ENCODE results near the gene MICU1.

MICU1 gene

DNA sequence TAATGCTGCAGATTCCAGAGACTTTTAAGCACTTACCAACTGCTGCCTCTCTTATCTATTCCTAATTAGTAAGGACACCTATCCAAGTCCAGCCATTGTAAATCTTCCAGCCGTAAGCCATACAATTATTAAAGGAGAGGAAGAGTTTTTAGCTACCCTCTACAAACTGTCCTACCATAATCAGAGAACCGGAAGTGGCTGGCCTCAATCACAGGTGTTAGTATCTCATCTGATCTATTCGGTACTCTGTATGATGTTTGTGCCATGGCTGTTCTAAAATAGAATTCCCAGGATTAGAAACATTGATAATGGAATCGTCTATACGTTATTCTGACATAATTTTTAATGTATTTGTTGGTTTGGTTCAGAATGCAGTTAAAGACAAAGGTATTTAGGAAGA, 102.8 kb downstream of the MICU1 start:
- Mint-ChIP-seq H3K4me1 (ENCODE audit: low read depth) (no peaks in the 10 kb centered on the region), H3K9me3 (no peaks in the 10 kb centered on the region), H3K36me3 (ENCODE audit: low read depth) (peaks cover 2% of the 10 kb centered on the region), H3K4me3 (no peak overlapping the region), H3K27ac (no peak overlapping the region), H3K27me3 (ENCODE audit: low read depth) (no peaks in the 10 kb centered on the region)

DNA sequence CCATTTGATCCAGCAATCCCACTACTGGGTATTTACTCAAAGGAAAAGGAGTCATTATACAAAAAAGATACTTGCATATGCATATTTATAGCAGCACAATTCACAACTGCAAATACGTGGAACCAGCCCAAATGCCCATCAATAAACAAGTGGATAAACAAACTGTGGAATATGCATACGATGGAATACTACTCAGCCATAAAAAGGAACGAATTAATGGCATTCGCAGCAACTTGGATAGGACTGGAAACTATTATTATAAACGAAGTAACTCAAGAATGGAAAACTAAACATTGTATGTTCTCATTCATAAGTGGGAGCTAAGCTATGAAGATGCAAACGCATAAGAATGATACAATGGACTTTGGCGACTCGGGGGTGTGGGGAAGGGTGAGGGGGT, 108.6 kb downstream of the MICU1 start:
- H3K27ac Mint-ChIP-seq = no peak overlapping the region

DNA sequence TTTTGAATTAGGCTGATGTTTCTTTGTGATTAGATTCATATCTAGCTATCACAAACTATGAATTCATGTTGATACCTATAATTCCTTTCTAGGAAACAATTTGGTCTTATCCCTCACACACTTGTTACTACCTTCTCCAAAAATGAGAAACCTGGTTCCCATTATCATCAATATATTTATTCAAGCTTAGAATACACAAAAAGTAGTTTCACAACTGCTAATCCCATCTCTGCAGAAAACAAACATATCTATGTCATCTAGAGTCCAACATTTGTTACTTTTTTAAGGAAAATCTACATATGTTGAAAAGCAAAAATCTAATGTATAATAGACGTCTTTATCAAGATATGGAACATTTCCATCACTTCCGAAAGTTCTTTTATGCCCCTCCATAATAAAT, 110.4 kb downstream of the MICU1 start:
- H3K27ac Mint-ChIP-seq = no peak overlapping the region
- H3K4me3 Mint-ChIP-seq = no peak overlapping the region
- H3K9me3 Mint-ChIP-seq = peaks cover 25% of the 10 kb centered on the region
- H3K27me3 Mint-ChIP-seq (ENCODE audit: low read depth) = no peaks in the 10 kb centered on the region
- peaks cover 9% of the 10 kb centered on the region for H3K36me3 Mint-ChIP-seq (ENCODE audit: low read depth)
- peaks cover 7% of the 10 kb centered on the region for H3K4me1 Mint-ChIP-seq (ENCODE audit: low read depth)

More for the DNA sequence above, 108.6 kb downstream of the MICU1 start:
- Mint-ChIP-seq H3K4me1 (ENCODE audit: low read depth) (peaks cover 7% of the 10 kb centered on the region), H3K4me3 (no peak overlapping the region), H3K27me3 (ENCODE audit: low read depth) (no peaks in the 10 kb centered on the region), H3K36me3 (ENCODE audit: low read depth) (peaks cover 11% of the 10 kb centered on the region), H3K9me3 (peaks cover 25% of the 10 kb centered on the region)

DNA sequence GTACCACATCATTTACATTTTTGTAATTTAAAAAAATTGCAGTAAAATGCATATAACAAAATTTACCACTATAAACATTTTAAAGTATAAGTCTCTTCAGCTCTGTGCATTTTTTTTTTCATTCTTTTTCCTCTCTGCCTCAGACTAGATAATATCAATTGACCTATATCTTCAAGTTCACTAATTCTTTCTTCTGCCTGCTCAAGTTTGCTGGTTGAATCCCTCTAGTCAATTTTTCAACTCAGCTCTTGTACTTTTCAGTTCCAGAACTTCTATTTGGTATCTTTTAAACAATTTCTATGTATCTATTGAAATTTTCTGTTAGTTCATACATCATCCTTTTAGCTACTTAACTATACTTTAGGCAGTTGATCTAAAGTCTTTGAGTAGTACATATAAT, 112.0 kb downstream of the MICU1 start:
- Mint-ChIP-seq H3K27ac (no peak overlapping the region), H3K9me3 (peaks cover 25% of the 10 kb centered on the region), H3K27me3 (ENCODE audit: low read depth) (no peaks in the 10 kb centered on the region), H3K4me1 (ENCODE audit: low read depth) (peaks cover 7% of the 10 kb centered on the region), H3K36me3 (ENCODE audit: low read depth) (peaks cover 9% of the 10 kb centered on the region), H3K4me3 (no peak overlapping the region)

DNA sequence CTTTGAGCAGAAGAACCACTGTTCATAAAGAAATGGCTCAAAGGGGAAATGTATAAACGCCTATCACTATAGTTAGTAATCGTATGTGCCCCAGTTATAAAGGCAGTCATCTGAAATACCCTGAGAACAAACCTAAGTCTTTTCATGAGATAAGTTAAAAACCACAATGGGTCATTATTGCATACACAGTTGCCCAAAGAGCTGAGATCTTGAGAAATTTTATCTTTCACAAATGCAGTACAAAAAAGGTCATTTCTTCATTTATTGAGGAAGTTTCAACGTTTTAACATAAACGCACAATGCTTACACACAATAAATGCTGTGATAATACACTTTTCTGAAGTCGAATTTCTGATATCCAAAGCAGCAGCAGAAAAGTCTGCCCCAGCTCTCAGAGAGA, 114.4 kb downstream of the MICU1 start:
- H3K27ac Mint-ChIP-seq = no peak overlapping the region
- peaks cover 7% of the 10 kb centered on the region for H3K4me1 Mint-ChIP-seq (ENCODE audit: low read depth)
- H3K4me3 Mint-ChIP-seq = no peak overlapping the region
- H3K9me3 Mint-ChIP-seq = peaks cover 19% of the 10 kb centered on the region
- no peaks in the 10 kb centered on the region for H3K27me3 Mint-ChIP-seq (ENCODE audit: low read depth)
- H3K36me3 Mint-ChIP-seq (ENCODE audit: low read depth) = peaks cover 6% of the 10 kb centered on the region

DNA sequence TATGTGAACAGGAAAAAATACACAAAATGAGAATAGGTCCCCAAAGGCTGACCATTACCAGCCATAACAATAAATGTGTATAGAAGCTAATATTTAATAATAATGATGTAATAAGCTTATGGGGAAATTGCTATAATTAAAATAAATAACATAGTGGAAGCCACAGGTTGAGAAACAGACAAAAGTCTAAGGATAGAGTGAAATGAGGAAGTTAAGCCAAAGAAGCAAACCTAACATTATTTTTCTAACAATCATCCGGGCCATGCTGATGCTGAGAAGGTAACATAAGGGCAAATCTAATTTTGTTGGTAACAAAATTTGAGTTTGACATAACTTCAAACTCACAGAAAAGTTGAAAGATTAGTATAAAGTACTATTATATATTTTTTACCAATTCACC, 115.9 kb downstream of the MICU1 start:
- Mint-ChIP-seq H3K4me3 (no peak overlapping the region), H3K27me3 (ENCODE audit: low read depth) (no peaks in the 10 kb centered on the region), H3K9me3 (peaks cover 12% of the 10 kb centered on the region), H3K27ac (no peak overlapping the region), H3K4me1 (ENCODE audit: low read depth) (no peaks in the 10 kb centered on the region), H3K36me3 (ENCODE audit: low read depth) (peaks cover 11% of the 10 kb centered on the region)

DNA sequence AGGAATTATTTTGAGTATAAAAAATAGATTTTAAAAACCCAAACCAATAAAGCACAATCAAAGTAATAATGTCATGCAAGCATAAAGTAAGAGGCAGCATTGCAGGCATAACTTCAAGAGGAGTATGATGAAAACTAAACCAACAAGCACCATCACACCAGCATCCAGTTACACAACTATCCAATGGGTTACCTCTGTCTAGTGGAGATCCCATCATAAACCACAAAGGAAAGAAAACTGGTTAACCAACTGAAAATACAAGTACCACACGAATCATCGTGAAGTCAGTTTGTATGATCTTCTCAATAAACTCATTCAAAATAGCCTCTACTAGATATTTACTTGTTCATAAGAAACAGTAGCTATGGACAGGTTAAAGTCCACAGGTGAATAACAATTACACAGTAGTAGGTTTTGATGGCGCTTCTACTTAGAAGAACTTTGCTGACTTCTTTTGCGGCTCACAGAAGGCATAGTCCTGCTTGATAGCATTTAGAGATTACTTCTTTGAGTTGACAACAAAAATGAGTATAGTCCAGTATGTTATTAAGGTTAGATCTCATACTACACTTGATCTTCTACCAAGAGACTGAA, 116.6 kb downstream of the MICU1 start:
- Mint-ChIP-seq H3K36me3 (ENCODE audit: low read depth) (peaks cover 15% of the 10 kb centered on the region), H3K27ac (no peak overlapping the region), H3K4me3 (no peak overlapping the region), H3K4me1 (ENCODE audit: low read depth) (no peaks in the 10 kb centered on the region), H3K9me3 (peaks cover 10% of the 10 kb centered on the region), H3K27me3 (ENCODE audit: low read depth) (no peaks in the 10 kb centered on the region)

DNA sequence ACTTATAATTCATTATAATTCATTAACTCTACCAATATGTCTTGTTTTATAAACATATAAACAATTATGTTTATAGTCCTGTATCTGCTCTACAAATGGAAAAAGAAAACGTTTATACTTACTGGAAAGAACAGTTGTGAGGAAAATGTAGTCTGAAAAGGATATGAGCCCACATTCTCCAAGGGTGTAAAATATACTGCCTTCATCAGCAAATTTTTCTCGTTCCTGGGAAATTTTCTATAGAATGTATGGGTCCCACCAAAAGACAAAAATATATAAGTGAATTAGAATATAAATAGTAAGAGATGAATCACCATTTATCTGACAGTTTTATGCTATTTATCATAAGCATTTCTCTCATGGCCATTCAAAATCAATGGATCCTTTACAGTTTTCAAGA, 117.8 kb downstream of the MICU1 start:
- peaks cover 14% of the 10 kb centered on the region for H3K9me3 Mint-ChIP-seq
- H3K27ac Mint-ChIP-seq = no peak overlapping the region
- H3K27me3 Mint-ChIP-seq (ENCODE audit: low read depth) = no peaks in the 10 kb centered on the region
- H3K36me3 Mint-ChIP-seq (ENCODE audit: low read depth) = peaks cover 22% of the 10 kb centered on the region
- H3K4me3 Mint-ChIP-seq = no peak overlapping the region
- H3K4me1 Mint-ChIP-seq (ENCODE audit: low read depth) = peaks cover under 1% of the 10 kb centered on the region

DNA sequence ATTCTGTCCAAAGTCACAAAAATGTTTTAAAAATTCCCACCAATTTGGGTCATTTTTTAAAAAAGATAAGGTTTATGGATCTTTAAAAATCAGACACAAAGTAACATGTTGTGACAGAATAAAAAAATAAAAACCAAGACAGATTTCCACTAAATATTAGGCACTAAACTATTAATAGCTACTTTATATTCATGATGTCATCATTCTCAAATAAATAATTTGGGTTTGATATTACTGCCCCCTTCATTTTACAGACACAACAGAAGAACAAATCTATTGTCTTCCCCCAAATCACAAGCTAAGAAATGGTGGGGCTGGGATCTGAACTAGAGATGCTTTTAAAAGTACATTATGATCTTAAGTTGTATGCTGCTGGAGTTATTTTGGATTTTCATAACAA, 119.4 kb downstream of the MICU1 start:
- H3K27me3 Mint-ChIP-seq (ENCODE audit: low read depth) = no peaks in the 10 kb centered on the region
- peaks cover 17% of the 10 kb centered on the region for H3K9me3 Mint-ChIP-seq
- H3K27ac Mint-ChIP-seq = no peak overlapping the region
- H3K36me3 Mint-ChIP-seq (ENCODE audit: low read depth) = peaks cover 25% of the 10 kb centered on the region
- H3K4me1 Mint-ChIP-seq (ENCODE audit: low read depth) = peaks cover 5% of the 10 kb centered on the region
- no peak overlapping the region for H3K4me3 Mint-ChIP-seq

DNA sequence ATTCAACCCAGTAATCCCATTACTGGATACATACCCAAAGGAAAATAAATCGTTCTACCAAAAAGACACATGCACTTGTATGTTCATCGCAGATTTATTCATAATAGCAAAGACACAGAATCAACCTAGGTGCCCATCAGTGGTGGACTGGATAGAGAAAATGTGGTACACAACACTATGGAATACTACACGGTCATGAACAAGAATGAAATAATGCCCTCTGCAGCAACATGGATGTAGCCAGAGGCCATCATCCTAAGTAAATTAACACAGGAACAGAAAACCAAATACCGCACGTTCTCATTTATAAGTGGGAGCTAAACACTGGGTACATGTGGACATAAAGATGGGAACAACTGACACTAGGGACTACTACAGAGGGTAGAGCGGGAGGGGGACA, 120.4 kb downstream of the MICU1 start:
- Mint-ChIP-seq H3K27ac (no peak overlapping the region), H3K4me3 (no peak overlapping the region), H3K36me3 (ENCODE audit: low read depth) (peaks cover 25% of the 10 kb centered on the region)

DNA sequence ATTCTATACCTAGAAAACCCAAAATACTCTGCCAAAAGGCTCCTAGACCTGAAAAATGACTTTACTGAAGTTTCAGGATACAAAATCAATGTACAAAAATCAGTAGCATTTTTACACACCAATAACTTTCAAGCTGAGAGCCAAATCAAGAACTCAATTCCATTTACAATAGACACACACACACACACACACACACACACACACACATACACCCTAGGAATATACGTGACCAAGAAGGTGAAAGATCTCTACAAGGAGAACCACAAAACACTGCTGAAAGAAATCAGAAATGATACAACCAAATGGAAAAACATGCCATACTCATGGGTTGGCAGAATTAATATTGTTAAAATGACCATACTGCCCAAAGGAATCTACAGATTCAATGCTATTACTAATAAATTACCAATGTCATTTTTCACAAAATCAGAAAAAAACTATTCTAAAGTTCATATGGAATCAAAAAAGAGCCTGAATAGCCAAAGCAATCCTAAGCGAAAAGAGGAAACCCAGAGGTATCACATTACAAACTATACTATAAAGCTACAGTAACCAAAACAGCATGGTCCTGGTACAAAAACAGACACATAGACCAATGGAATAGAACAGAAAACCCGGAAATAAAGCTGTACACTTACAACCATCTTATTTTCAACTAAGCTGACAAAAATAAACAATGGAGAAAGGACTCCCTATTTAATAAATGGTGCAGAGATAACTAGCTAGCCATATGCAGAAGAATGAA, 122.0 kb downstream of the MICU1 start:
- Mint-ChIP-seq H3K36me3 (ENCODE audit: low read depth) (peaks cover 25% of the 10 kb centered on the region), H3K27ac (no peak overlapping the region), H3K4me1 (ENCODE audit: low read depth) (peaks cover 5% of the 10 kb centered on the region), H3K27me3 (ENCODE audit: low read depth) (no peaks in the 10 kb centered on the region), H3K9me3 (peaks cover 17% of the 10 kb centered on the region), H3K4me3 (no peak overlapping the region)

More for the DNA sequence above, 120.4 kb downstream of the MICU1 start:
- H3K4me1 Mint-ChIP-seq (ENCODE audit: low read depth) = peaks cover 5% of the 10 kb centered on the region
- peaks cover 17% of the 10 kb centered on the region for H3K9me3 Mint-ChIP-seq
- no peaks in the 10 kb centered on the region for H3K27me3 Mint-ChIP-seq (ENCODE audit: low read depth)

DNA sequence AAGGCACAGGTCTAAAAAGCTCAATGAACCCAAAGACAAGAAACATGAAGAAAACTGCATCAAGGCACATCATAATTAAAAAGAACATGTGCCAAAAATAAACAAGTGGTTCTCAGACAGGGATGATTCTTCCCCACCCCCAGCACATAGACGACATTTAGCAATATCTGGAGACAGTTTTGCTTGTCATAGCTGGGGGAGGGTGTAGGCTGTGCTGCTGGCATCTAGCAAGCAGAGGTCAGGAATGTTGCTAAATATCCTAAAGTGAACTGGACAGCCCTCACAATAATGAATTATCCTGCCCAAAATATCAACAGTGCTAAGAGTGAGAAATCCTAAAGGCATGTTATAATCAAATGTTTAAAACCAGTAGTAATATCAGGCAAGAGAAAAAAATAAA, 122.6 kb downstream of the MICU1 start:
- H3K4me3 Mint-ChIP-seq = no peak overlapping the region
- peaks cover 25% of the 10 kb centered on the region for H3K36me3 Mint-ChIP-seq (ENCODE audit: low read depth)
- no peaks in the 10 kb centered on the region for H3K27me3 Mint-ChIP-seq (ENCODE audit: low read depth)
- H3K4me1 Mint-ChIP-seq (ENCODE audit: low read depth) = peaks cover 5% of the 10 kb centered on the region
- H3K27ac Mint-ChIP-seq = no peak overlapping the region
- H3K9me3 Mint-ChIP-seq = peaks cover 17% of the 10 kb centered on the region

DNA sequence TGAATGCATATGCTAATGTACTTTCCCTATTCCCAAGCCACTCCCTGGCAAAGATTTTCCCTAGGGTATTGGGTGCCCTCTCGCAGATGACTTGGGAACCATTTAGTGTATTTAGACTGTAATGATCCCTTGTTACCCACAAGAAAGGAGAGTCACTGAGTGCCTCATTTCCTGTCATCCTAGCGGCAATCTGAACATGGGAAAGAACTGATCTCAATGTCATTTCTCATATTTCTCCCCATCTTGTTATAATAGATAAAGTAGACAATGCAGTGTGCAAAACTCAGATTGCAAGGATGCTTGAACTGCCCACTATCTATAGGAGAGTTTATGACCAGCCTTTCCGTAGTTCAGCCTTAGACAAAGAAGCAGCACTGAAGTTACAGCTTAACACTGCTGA, 123.3 kb downstream of the MICU1 start:
- peaks cover 25% of the 10 kb centered on the region for H3K36me3 Mint-ChIP-seq (ENCODE audit: low read depth)
- peaks cover 17% of the 10 kb centered on the region for H3K9me3 Mint-ChIP-seq
- H3K4me1 Mint-ChIP-seq (ENCODE audit: low read depth) = peaks cover 5% of the 10 kb centered on the region

DNA sequence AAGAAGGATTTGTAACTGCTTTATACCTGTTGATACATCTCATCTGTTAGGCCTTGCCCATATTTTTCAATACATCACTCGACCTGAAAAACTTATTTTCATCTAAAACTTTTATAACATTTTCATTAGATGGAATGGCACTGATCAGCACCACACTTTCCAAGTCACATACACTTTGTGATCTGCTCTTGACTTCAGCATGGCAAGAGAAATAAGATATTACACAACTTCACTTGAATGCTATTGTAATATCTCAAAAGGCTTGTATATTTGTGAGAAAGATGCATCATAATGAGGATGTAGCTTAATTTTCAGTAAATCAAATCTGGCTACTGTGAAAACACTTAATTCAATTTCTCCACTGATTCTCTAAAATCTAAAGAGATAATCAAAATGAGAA, 126.2 kb downstream of the MICU1 start:
- peaks cover 16% of the 10 kb centered on the region for H3K36me3 Mint-ChIP-seq (ENCODE audit: low read depth)
- H3K4me1 Mint-ChIP-seq (ENCODE audit: low read depth) = peaks cover 5% of the 10 kb centered on the region
- H3K27me3 Mint-ChIP-seq (ENCODE audit: low read depth) = no peaks in the 10 kb centered on the region
- no peak overlapping the region for H3K27ac Mint-ChIP-seq
- peaks cover 17% of the 10 kb centered on the region for H3K9me3 Mint-ChIP-seq
- no peak overlapping the region for H3K4me3 Mint-ChIP-seq

More for the DNA sequence above, 123.3 kb downstream of the MICU1 start:
- no peaks in the 10 kb centered on the region for H3K27me3 Mint-ChIP-seq (ENCODE audit: low read depth)
- no peak overlapping the region for H3K27ac Mint-ChIP-seq
- H3K4me3 Mint-ChIP-seq = no peak overlapping the region

DNA sequence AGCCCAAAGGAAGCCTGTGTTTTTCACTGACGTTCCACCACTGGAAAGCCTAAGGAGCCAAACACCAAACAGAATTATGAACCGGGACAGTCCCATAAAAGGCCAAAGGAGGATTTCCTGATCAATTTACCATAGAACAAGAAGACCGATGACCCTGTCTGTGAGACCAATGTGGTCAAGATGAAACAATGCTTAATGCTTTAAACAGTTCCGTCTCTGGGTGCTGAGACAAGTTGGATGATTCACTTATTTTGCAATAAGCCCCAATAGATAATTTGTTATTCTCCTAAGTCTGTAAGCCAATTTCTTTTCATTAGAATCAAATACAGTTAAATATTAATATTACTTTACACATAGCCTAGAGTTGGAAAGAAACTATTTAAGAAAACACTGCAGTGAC, 134.9 kb downstream of the MICU1 start:
- no peaks in the 10 kb centered on the region for H3K36me3 Mint-ChIP-seq (ENCODE audit: low read depth)
- no peak overlapping the region for H3K27ac Mint-ChIP-seq
- no peaks in the 10 kb centered on the region for H3K9me3 Mint-ChIP-seq

More for the DNA sequence above, 134.9 kb downstream of the MICU1 start:
- Mint-ChIP-seq H3K4me1 (ENCODE audit: low read depth) (no peaks in the 10 kb centered on the region), H3K4me3 (no peak overlapping the region), H3K27me3 (ENCODE audit: low read depth) (no peaks in the 10 kb centered on the region)
